Endometrium (tissue), 2 donors: Measurements from ENCODE around the gene COA8.
"Not testable (repeated sequence)": the region's sequence is repeated elsewhere in the genome, so short reads cannot be mapped to it uniquely, and the experiment has no call there.

ENCODE experiments used
- FAIRE-seq: peaks from 2 replicates; lab custom pipeline; 2012; peaks lifted over from hg19 to GRCh38; lab: Jason Lieb, UNC
- donor health status: control.
- donor health status: control.

Gene COA8

DNA sequence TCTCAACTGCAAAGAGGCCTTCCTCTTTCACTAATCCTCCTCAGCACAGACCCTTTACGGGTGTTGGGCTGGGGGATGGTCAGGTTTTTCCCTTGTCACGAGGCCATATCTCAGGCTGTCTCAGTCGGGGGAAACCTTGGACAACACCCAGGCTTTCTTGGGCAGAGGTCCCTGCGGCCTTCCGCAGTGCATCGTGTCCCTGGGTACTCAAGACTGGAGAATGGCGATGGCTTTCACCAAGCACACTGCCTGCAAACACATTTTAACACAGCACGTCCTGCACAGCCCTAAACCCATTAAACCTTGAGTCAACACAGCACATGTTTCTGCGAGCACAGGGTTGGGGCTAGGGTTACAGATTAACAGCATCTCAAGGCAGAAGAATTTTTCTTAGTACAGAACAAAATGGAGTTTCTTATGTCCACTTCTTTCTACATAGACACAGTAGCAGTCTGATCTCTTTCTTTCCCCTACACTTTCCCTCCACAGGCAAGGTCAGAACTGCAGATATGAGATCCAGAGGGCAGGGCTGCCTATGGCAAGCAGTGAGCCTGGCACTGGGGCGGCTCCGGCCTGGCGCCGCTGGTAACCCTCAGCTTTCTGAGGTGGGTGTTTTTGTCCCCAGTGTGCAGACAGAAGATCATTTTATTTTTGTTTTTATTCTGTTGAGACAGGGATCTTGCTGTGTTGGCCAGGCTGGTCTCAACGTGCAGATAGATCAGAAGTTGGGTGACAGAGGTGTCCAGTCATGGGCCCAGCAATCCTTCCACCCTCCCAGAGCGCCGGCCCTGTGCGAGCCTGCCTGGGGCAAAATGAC lies 37.1 kb upstream of the COA8 start:
- FAIRE-seq, result not testable (repeated sequence)

DNA sequence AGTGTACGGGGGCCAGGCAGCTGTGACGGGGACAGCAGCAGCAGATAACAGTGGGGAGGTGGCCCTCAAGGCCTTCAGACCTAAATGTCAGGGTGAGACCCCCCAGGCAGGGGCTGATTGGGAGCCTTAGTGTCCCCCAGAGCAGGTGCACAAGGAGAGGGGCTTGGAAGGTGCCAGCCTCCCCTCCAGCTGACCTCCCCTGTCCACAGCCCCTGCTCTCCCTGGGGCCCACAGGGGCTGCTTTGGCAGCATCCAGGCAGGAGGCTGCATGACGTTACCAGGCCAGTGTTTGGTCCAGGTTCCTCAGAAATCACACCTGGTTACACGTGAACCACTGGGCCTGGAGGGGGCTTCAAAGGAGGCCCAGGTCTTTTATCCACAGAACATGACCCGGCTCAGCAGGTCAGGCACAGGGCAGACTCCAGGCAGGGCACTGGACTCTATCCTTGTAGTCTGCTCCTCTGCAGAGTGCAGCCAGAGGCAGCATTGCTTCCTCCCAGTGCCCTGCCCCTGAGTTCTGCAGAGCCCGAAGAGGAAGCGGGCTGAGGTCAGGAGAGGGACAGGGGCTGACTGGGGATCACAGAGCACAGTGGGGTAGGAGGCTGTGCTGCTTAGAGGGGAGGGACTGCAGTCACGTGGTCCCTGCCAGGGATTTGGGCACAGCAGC lies 36.4 kb upstream of the COA8 start:
- no peak for FAIRE-seq

DNA sequence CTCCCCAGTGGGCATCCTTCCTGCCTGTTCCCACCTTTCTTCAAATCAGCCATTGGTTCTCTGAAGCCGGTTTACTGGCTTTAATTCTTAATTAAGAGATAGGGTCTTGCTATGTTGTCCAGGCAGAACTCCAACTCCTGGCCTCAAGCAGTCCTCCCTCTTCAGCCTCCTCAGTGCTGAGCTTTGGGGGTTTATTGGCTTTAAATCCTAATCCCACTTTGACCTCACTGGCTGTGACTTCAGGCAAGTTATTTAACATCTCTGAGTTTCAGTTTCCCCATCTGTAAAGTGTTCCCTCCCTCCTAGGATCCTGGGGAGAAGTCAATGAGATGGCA lies 35.9 kb upstream of the COA8 start:
- no peak for FAIRE-seq

DNA sequence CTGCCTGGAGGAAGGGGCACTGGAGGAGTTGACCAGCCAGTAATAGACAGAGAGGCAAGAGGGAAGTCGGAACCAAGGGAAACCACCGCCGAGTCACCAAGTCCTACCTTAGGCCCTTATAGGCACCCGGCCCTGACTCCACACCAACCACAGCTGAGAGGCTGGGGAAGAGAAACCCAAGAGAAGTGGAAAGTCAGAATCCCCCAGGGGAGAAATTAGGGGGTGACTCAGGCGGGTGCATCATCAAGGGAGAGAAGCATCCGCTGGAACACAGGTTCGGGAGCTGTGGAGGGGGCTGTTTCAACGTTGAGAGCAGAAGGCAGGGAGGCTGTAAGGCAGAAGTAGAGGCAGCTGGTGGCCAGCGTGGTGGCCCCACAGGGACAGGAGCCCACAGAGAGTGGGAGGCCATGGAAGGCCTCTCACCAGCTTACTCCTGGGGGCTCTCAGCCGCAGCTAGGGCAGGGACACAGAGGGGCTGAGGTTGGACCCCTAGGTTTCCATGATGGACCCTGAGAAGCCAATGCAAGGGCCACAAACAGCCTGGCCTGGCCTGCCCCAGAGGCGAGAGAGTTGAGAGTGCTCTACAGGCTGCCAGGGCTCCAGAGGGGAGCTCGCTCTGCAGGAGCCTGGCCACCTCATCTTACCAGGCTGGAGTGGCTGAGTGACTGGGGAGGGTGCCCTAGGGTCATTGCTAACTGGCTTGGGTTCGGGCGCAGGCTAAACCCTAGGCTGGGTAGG lies 35.2 kb upstream of the COA8 start:
- no peak for FAIRE-seq

DNA sequence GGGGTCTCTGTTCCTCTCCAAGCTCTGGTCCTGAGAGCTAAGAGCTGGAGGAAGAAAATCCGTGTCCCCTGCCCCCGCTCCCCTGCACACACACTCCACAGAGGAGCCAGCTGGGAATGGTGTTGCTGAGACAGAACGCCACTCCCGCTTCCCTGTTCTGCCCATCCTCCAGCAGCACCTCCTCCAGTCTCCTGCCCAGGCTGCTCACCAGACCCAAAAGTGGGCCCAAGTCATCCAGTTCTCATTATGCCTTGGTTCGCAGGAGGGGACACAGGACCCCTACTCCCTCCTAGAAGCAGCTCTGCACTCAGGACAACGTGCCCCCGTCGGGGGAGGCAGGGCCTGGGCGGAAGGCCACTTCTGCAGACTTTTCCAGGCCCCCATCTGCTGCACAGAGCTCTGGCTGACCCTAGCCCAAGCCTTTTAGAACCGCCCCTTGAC lies 34.6 kb upstream of the COA8 start:
- peak; percentile 86 for FAIRE-seq

DNA sequence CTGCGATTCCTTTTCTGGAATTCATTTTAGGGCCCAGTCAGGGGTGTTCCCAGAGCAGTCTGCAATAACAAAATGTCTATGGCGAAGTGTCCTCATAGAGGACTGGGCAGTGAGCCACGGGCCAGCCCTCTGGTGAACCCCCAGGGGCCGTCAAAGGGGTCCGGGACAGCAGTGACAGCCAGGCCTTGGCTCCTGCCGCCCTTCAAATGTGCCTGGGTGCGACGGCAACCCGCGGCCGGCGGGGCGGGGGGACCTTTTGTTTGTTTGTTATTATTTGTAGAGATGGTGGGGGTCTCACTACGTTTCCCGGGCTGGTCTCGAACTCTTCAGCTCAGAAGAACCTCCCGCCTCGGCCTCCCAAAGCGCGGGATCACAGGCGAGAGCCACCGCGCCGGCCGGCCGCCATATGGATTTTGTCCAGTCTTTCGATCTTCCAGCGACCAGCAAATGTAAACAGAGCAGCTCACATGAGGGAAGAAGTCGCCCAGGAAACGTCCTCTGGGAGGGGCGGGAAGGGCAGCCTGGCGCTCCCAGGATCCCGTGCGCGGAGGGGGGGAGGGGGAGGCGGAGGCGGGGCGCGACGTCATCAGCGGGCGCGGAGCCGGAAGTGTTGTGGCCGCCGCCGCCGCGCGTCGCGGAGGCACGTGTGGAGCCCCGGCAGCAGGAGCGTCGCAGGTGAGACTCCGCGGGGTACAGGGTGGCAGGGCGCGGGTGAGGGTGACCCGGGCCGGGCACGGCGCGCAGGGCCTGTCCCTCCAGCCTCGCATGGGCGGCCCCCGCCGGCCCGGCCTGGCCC lies 34.0 kb upstream of the COA8 start, which contains the start of gene TRMT61A:
Gene TRMT61A (plus strand): TSS at position 610 of the 796 bp plus-strand sequence. CDS start 783 bp downstream, outside the sequence.
- no peak for FAIRE-seq

DNA sequence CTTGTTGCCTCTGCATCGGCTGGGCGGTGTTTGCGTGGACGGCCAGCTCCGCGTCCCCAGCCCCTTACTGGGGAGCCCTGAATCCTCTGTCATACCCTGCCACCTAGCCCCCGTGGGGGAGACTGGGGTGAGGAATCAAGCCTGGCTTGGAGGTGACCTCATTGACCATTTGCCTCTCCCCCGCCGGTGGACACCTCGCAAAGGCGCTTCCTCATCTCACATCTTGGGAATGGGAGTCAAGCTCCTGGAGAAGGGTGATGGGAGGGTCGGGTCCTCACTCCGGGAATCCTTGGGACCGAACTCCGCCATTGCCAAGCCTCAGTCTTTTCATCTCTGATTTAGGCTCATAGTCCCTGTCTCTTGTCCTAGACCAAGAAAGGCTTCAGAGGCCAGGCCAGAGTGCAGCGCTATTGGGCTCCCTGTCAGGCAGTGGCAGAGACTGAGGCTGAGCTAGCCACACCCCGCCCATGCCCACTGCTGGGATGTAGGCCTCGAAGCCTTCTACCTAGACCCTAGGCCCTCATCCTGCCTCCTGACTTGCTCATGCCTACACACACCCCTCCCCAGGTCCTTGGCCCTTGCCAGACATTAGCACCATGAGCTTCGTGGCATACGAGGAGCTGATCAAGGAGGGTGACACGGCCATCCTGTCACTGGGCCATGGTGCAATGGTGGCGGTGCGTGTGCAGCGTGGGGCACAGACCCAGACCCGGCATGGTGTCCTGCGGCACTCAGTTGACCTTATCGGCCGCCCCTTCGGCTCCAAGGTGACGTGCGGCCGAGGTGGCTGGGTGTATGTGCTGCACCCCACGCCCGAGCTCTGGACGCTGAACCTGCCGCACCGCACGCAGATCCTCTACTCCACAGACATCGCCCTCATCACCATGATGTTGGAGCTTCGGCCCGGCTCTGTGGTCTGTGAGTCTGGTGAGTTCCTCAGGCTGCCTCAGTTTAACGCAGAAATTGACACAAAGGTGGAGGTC lies 33.1 kb upstream of the COA8 start:
- FAIRE-seq, result no peak

DNA sequence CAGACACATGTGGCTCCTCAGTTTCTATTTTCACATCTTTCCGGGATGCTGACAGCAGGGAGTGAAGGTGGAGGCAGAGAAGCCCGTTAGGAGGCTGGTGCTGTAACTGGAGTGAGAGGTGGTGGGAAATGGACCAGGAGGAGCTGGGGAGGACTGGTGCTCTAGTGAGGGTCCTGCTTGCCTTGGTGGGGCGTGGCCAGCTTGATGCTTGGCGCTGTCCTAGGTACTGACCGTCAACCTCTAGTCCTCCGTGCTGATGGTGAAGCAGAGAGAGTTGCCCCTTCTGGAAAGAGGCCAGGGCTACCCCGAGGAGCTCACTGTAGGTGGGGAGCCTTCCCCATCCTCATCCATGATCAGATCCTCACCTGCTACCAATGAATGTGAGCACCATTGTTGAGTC lies 32.4 kb upstream of the COA8 start:
- FAIRE-seq, result no peak

DNA sequence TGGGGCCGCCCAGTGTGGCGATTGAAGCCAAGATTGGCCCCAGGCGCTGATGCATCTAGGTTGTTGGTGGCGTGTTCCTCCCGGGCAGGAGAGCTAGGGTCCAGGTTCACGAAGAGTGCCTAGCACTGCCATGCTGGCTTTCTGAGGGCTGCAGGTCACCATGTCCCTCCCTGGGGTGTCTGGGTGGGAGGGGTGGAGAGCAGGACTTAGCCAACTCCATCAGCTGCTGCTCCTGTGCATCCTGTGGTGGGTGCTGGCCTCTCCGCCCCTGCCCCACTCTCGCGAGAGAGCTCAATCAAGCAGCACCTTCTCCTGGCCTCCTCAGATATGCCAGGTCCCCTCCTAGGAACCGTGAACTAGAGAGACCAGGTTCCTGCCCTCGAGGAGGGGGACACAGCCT lies 31.9 kb upstream of the COA8 start:
- FAIRE-seq, result no peak

DNA sequence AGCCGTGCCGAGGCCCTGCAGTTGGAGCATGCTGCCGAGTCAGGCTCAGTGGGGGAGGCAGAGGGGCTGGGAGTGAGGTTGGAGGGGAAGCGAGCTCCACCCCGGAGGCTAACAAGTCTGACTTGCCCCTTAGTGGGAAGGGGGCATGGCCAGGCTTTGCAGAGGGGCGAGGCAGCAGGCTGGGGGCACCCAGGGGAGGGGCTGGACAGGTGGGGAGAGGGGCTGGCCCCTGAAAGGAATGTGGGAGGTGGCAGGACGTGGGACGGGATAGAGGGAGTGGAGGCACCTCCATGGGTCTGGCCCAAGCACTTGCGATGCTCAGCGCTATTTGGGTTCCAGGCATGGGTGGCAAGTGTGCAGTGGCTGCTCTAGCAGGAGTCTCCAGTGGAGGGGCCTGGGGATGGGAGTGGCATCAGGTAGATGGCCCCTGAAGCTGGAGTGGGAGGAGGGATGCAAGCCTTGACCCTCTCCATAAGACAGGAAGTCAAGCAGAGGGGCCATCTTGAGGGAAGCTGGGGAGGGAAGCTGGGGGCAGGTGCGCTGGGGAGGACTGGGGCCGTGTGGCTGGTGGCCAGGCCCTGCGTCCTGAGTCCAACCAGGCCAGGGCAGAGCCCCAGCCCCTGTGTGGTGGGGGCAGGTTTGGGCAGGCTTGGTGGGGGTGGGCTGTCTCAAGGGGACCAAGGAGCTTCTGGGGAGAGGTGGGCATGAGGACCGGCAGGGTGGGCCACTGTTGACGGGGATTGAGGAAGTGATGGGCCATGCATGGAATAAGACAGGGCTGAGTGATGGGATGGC lies 31.1 kb upstream of the COA8 start:
- no peak for FAIRE-seq

DNA sequence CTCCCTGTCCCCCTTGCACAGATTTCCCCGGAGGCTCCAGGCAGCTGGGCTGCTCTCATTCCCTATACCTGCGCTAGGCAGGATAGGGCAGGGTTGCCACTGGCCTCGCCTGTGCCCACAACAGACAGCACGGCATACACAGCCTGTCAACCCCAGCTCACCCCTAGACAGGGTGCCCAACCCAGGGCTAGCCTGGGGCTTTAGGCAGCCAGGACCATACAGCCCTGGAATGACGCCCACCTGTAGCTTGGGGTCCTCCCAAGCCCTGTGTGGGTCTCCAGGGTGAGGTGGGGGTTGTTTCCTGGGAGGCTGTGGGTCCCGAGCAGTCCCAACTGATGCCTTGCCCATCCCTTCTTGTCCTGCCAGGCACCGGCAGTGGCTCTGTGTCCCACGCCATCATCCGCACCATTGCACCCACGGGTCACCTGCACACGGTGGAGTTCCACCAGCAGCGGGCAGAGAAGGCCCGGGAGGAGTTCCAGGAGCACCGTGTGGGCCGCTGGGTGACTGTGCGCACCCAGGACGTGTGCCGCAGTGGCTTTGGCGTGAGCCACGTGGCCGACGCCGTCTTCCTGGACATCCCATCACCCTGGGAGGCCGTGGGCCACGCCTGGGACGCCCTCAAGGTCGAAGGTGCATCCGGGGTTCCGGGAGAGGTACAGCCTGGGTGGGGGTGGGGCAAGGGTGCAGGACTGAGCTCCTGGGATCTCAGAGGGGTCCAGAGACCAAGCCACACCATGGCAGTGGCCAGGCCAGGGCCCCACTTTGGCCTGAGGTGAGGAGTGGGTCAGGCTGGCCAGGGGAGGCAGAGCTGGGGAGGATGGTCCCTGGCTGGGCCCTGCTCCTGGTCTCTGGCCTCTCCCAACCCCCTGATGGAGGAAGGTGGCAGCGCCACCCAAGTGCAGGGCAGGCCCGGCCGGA lies 30.3 kb upstream of the COA8 start:
- FAIRE-seq, result no peak

DNA sequence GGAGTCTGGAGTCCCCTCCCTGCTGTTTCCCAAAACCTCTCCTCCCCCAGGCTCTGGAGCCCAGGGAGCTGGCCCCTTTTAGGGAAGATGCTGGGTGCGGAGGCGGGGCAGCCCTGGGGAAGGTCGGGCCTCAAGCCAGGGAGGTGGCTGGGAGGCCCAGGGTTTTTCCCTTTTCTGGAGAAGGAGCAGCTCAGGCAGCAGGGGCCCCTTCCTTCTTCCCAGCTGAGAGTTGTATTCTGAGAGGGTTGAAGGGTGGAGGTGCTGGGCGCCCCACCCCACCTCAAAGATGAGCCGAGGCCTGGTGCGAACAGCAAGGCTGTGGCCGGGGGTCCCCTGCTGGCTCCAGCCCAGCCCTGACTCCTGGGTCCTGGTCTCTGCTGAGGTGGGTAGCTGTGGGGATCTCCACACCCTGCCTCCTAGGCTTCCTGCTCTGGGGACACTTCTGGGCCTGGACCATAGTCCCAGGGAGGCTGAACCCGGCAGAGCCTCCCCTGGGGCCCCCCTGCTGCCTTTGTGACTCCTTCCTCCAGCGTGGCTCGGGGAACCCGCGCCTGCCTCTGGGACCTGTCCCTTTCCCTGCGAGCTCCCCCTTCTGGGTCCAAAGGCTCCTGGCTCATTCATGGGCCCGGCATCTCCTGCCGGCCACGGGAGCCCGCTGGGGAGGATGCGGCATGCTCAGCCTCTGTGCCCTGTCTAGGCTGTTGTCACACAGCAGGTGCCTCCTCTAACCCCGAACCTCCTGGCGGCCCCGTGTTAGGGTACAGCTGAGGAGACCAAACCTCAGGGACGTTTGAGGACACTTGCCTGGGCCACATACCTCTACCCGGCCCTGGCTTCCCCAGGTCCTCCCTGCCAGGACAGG lies 29.4 kb upstream of the COA8 start:
- FAIRE-seq, result no peak

DNA sequence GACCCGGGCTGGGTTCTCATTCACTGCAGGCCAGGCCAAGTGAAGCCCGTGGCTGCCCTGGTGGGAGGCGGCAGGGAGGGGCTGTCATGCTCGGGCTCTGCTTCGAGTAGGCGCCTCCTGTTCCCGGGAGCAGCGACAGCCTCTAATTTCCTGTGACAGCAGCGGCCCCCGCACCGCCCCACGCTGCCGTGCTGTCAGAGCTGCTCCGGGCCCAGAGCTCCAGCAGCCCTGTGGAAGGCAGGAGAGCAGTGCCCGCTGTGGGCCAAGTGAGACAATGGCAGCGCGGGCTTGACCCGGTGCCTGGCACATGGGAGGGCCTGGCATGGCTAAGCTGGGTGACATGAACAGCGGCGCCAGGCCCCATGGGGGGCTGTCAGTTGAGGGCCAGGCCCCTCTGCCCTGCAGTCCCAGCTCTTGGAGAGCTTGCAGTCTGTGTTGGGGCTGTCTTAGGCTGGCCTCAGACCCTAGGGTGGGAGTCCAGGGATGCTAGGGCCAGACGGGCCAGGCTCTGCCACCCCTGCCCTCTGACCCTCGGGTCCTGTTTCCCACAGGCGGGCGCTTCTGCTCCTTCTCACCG lies 28.7 kb upstream of the COA8 start:
- no peak for FAIRE-seq

DNA sequence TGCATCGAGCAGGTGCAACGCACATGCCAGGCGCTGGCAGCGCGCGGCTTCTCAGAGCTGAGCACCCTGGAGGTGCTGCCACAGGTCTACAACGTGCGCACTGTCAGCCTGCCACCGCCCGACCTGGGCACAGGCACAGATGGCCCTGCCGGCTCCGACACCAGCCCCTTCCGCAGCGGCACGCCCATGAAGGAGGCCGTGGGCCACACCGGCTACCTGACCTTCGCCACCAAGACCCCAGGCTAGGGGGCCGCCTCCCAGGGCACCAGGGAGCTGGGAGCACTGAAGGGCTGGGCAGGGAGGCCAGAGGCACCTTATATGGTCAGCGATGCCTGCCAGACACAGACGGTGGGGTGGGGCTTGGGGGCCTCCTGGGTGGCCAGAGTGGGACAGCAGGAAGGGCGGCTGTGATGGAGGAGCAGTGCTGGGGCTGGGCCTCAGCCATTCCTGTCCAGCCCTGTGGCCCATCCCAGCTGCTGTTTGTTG lies 28.1 kb upstream of the COA8 start:
- FAIRE-seq, result no peak

DNA sequence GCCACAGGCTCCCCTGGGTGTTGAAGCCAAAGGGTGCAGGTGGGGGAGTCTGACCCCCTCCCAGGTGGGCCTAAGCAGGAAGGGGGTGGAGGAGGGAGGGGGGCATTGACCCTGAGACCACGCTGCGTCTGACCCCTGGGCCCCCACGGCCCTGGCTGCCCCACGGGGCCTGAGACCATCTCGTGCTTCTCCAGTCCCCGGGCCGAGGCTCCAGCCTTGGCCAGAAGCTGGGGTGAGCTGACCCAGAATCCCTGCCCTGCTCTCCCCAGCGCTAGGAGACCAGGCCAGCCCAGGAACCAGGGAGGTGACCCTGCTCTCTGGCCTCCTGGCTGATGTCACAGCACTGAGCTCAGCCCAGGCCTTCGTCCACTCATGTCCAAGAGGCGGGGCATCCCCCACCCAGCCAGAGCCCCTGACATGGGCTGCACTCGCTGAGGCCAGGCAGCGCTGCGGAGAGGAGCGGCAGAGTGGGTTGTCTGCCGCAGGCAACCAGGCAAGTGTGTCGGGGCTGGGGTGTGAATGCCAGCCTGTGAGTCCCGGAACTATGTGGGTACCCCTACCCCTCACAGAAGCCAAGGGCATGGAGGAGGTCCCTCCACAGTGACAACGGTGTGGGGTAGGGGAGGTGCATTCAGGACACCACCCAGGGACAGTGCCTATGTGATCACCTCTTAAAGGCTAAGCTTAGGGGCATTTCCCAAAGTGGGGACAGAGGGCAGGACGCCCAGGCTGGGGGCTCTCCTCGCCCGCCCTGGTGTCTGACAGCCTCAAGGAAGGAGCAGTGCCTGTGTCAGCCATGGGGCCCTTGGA lies 27.5 kb upstream of the COA8 start:
- FAIRE-seq, result no peak

DNA sequence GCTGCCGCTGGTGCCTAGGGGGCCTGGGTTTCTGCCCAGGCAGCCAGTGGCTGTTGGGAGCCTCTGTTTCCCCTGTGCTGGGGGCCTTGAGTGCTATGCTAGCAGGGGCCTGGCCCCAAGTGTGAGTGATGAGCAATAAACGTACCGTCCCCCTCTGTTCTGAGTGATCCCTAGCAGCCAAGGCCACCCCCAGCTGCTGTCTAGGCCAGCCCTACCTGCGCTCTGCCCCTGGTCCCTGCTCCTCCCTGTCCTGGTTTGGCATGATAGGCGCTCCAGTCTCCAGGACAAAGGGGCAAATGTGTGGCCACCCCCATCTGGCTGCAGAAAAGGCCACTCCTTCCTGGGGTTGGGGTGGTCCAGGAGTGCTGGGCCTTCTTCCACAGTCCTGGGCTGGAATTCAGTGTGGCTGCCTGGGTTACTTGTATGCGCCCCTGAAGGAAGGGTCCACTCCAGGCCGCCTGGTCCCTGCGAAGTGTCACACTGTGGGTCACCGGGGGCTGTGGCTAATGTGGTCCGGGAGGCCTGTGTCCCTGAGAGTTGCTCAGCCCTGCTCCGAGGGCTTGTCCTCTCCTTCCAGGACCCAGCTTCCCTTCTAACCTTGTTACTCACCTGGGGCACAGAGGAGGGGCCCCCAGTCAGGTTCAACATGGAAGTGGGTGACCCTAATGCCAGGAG lies 26.7 kb upstream of the COA8 start:
- FAIRE-seq, result no peak
